ENCODE results near the gene FBXL20. TPM values are rescaled to one million over a fixed set of nuclear protein-coding genes. Genes with fewer than 3 reads are reported as not detected.
"Not testable (repeated sequence)": the region's sequence is repeated elsewhere in the genome, so short reads cannot be mapped to it uniquely, and the experiment has no call there.

The FBXL20 gene
- total RNA-seq, 4 donors from 2014 or later = 6.4 to 29.0 (median 19.8) TPM

DNA sequence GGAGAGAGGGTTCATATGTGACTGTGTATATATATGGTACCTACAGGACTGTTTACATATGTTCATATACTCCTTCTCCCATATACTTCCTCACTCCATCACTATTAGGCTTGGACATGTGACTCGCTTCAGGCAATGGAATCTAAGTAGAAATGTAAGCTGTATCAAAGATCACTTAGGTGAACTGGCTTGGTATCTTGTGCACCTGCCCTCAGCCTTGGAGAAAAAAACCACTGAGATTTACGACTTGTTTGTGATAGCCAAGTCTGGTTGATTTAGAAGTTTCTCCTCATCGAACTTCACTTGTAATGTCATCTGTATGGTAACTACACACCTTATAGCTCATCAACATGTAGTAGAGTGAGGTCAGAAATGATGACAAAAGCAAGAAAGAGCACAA, 59.9 kb downstream of the FBXL20 start:
- Histone ChIP-seq H3K27me3 (no peaks in the 10 kb centered on the region), H3K36me3 (no peaks in the 10 kb centered on the region), H3K4me3 (no peak overlapping the region), H3K27ac (no peak overlapping the region), H3K4me1 (no peaks in the 10 kb centered on the region), H3K9me3 (no peaks in the 10 kb centered on the region)
- intact Hi-C loops (cut with DNase I; ENCODE audit: low total_unique reads) = no loop called here
- TF ChIP-seq POLR2A (IDR thresholded peaks at IDR 0.05) = no peak
- TF ChIP-seq, protein P1, sequence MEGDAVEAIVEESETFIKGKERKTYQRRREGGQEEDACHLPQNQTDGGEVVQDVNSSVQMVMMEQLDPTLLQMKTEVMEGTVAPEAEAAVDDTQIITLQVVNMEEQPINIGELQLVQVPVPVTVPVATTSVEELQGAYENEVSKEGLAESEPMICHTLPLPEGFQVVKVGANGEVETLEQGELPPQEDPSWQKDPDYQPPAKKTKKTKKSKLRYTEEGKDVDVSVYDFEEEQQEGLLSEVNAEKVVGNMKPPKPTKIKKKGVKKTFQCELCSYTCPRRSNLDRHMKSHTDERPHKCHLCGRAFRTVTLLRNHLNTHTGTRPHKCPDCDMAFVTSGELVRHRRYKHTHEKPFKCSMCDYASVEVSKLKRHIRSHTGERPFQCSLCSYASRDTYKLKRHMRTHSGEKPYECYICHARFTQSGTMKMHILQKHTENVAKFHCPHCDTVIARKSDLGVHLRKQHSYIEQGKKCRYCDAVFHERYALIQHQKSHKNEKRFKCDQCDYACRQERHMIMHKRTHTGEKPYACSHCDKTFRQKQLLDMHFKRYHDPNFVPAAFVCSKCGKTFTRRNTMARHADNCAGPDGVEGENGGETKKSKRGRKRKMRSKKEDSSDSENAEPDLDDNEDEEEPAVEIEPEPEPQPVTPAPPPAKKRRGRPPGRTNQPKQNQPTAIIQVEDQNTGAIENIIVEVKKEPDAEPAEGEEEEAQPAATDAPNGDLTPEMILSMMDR (IDR thresholded peaks at IDR 0.05) = no peak
- no peak for DNase-seq

DNA sequence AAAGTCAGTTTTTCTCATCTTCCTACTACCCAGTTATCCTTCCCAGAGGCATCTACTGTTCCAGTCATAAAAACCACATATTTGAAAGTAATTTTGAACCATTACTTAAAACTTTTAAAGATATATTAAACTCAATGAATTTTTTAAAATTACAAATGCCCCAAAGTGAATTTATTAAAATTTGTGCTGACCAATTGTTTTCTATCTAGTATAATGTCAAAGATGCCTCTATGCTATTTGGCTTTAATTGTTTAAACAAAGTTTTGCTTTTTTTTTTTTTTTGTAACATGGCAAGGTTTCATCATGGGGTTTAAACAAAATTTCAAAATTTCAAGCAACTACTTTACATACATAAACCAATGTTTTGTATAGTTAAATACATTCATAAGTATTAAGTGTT, 60.7 kb downstream of the FBXL20 start:
- TF ChIP-seq POLR2A (IDR thresholded peaks at IDR 0.05) = no peak
- TF ChIP-seq, protein P1 (IDR thresholded peaks at IDR 0.05) = no peak
- Histone ChIP-seq H3K27me3 (no peaks in the 10 kb centered on the region), H3K27ac (no peak overlapping the region), H3K4me3 (no peak overlapping the region), H3K36me3 (no peaks in the 10 kb centered on the region), H3K4me1 (no peaks in the 10 kb centered on the region), H3K9me3 (no peaks in the 10 kb centered on the region)
- intact Hi-C loops (cut with DNase I; ENCODE audit: low total_unique reads) = no loop called here
- no peak for DNase-seq

DNA sequence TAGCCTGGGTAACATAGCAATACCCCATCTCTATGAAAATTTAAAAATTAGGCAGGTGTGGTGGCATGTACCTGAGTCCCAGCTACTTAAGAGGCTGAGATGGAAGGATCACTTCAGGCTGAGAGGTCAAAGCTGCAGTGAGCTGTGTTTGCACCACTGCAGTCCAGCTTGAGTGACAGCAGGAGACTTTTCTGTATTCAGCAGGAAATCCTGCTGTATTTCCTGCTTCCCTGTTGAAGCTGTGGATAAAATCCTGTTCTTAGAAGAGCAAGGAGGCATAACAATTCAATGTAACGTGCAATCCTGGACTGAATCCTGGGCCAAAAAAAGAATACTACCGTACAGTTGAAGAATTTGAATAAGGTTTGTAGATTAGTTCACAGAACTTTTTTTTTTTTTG, 62.2 kb downstream of the FBXL20 start:
- DNase-seq = no peak
- no peak overlapping the region for H3K27ac ChIP-seq
- TF ChIP-seq POLR2A (IDR thresholded peaks at IDR 0.05) = no peak
- TF ChIP-seq, protein P1 (IDR thresholded peaks at IDR 0.05) = no peak

DNA sequence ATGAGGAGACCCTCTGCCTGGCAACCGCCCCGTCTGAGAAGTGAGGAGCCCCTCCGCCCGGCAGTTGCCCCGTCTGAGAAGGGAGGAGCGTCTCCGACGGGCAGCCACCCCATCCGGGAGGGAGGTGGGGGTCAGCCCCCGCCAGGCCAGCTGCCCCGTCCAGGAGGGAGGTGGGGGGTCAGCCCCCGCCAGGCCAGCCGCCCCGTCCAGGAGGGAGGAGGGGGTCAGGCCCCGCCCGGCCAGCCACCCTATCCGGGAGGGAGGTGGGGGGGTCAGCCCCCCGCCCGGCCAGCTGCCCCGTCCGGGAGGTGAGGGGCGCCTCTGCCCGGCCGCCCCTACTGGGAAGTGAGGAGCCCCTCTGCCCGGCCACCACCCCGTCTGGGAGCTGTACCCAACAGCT, 63.8 kb downstream of the FBXL20 start:
- H3K27ac ChIP-seq; intact Hi-C loops (cut with DNase I; ENCODE audit: low total_unique reads); H3K4me1 ChIP-seq; H3K9me3 ChIP-seq; DNase-seq; H3K27me3 ChIP-seq; H3K36me3 ChIP-seq; H3K4me3 ChIP-seq: not testable (repeated sequence)

More for the DNA sequence above, 62.2 kb downstream of the FBXL20 start:
- no peak overlapping the region for H3K4me3 ChIP-seq
- no peaks in the 10 kb centered on the region for H3K9me3 ChIP-seq
- no peaks in the 10 kb centered on the region for H3K4me1 ChIP-seq
- intact Hi-C loops (cut with DNase I; ENCODE audit: low total_unique reads) = no loop called here
- no peaks in the 10 kb centered on the region for H3K36me3 ChIP-seq
- no peaks in the 10 kb centered on the region for H3K27me3 ChIP-seq

DNA sequence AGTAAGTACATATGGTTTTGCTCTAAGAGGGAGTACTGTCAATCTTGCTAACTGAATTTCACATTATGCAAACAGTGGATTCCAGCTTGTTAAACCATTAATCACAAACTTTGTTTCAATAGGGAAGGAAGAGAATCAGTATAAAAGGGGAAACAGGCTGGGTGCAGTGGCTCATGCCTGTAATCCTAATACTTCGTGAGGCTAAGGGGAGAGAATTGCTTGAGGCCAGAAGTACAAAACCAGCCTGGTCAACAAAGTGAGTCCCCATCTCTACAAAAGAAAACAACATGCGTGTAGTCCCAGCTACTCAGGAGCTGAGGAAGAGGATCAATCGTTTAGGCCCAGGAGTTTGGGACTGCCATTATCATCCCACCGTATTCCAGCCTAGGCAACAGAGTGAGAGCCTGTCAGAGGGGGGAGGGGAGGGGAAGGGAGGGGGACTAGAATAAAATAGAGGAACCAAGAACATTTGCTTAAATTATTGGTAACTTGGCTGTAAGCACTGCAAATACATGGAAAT, 65.7 kb downstream of the FBXL20 start:
- intact Hi-C loops (cut with DNase I; ENCODE audit: low total_unique reads) = no loop called here
- H3K27ac ChIP-seq = no peak overlapping the region

DNA sequence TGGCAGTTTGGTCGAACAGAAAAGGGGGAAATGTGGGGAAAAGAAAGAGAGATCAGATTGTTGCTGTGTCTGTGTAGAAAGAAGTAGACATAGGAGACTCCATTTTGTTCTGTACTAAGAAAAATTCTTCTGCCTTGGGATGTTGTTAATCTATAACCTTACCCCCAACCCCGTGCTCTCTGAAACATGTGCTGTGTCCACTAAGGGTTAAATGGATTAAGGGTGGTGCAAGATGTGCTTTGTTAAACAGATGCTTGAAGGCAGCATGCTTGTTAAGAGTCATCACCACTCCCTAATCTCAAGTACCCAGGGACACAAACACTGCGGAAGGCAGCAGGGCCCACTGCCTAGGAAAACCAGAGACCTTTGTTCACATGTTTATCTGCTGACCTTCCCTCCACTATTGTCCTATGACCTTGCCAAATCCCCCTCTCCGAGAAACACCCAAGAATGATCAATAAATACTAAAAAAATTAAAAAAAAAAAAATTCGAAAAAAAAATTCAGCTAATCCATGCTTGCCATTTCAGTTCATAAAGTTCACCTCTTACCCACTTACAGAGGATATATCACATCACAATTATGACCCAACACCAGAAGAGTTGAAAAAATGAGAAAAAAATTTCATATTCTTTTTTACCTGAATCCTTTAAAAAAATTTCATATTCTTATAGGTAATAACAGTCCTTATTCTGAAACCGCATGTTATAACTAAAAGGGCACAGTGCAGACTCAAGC, 67.2 kb downstream of the FBXL20 start:
- H3K4me1 ChIP-seq; H3K27ac ChIP-seq; DNase-seq; H3K27me3 ChIP-seq; intact Hi-C loops (cut with DNase I; ENCODE audit: low total_unique reads); H3K36me3 ChIP-seq; H3K9me3 ChIP-seq; H3K4me3 ChIP-seq: not testable (repeated sequence)

More for the DNA sequence above, 65.7 kb downstream of the FBXL20 start:
- Histone ChIP-seq H3K27me3 (no peaks in the 10 kb centered on the region), H3K4me1 (no peaks in the 10 kb centered on the region), H3K9me3 (no peaks in the 10 kb centered on the region), H3K4me3 (no peak overlapping the region), H3K36me3 (no peaks in the 10 kb centered on the region)
- TF ChIP-seq POLR2A (IDR thresholded peaks at IDR 0.05) = no peak
- TF ChIP-seq, protein P1 (IDR thresholded peaks at IDR 0.05) = no peak
- DNase-seq = no peak
